ENCODE results near the gene KRTAP5-9. TPM values are rescaled to one million over a fixed set of nuclear protein-coding genes. Genes with fewer than 3 reads are reported as not detected.
"Not testable (repeated sequence)": the region's sequence is repeated elsewhere in the genome, so short reads cannot be mapped to it uniquely, and the experiment has no call there.

KRTAP5-9 gene
- total and polyA plus RNA-seq, 4 donors, result 0.06 TPM; not detected in 3

DNA sequence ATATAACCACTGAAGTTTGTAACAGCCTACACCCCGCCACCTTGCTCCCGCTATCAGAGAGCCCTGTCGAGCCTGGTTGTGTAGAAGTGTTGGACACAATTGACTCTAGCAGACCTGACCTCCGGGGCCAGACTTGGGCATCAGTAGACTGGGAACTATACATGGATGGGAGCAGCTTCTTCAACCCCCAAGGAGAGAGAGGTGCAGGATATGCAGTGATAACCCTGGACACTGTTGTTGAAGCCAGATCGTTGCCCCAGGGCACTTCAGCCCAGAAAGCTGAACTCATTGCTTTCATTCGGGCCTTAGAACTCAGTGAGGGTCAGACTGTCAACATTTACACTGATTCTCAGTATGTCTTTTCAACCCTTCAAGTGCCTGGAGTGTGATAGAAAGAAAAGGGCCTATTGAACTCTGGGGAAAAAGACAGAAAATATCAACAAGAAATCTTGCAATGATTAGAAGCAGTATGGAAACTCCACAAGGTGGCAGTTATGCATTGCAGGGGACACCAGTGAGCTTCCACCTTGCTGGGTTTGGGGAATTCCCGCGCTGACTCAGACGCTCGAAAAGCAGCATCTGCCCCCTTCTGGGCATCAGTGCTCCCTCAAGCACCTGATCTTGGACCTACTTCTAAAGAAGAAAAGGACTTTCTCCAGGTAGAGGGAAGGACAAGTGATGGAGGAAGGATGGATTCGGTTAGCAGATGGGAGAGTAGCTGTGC is 40.8 kb downstream of the KRTAP5-9 start:
- H3K27me3 ChIP-seq (ENCODE audit: control insufficient read depth in 4 of 4, insufficient read depth in 4 of 4, low read length in 3 of 4); H3K27ac ChIP-seq (ENCODE audit: low read depth in 1 of 2, low read length in 2 of 2); H3K9me3 ChIP-seq (ENCODE audit: control insufficient read depth in 4 of 4, low read length in 3 of 4); H3K36me3 ChIP-seq (ENCODE audit: control insufficient read depth in 4 of 4, insufficient read depth in 3 of 4, low read depth in 1 of 4, low read length in 3 of 4); H3K9ac ChIP-seq (ENCODE audit: low read depth in 1 of 2, low read length in 2 of 2); H3K4me1 ChIP-seq (ENCODE audit: control insufficient read depth in 4 of 4, insufficient read depth in 4 of 4, low read length in 3 of 4); H3K4me3 ChIP-seq (ENCODE audit: low read depth in 1 of 3, low read length in 3 of 3); DNase-seq (ENCODE audit: low spot score): not testable (repeated sequence)
- 63% methylated on average over 11 of the region's 11 CpGs for WGBS

- H3K9me3 ChIP-seq (ENCODE audit: control insufficient read depth in 4 of 4, low read length in 3 of 4); H3K36me3 ChIP-seq (ENCODE audit: control insufficient read depth in 4 of 4, insufficient read depth in 3 of 4, low read depth in 1 of 4, low read length in 3 of 4); H3K9ac ChIP-seq (ENCODE audit: low read depth in 1 of 2, low read length in 2 of 2); H3K4me1 ChIP-seq (ENCODE audit: control insufficient read depth in 4 of 4, insufficient read depth in 4 of 4, low read length in 3 of 4); DNase-seq (ENCODE audit: low spot score); H3K4me3 ChIP-seq (ENCODE audit: low read depth in 1 of 3, low read length in 3 of 3); H3K27ac ChIP-seq (ENCODE audit: low read depth in 1 of 2, low read length in 2 of 2); H3K27me3 ChIP-seq (ENCODE audit: control insufficient read depth in 4 of 4, insufficient read depth in 4 of 4, low read length in 3 of 4): not testable (repeated sequence)
- WGBS, result 68% methylated on average over 8 of the region's 8 CpGs
These were observed 41.3 kb downstream of the KRTAP5-9 start for GRCh38 chr11:71589546-71589920.

Small RNAs within 50 kb of the gene (small RNA-seq; reads per million reads assigned to genes)
- gene AP000867.1 (not detected), gene KRTAP5-14P (not detected)

Other genes starting within 250 kb of the KRTAP5-9 start
- 100 to 1,000 TPM; 149 to 224 TPM for gene DHCR7, start 100.0 kb upstream of the KRTAP5-9 start, total RNA-seq
- 100 to 1,000 TPM in 1 of 2 donors, 10 to 100 TPM in 1; 56.9 to 195 TPM for gene DHCR7, start 100.0 kb upstream of the KRTAP5-9 start, polyA plus RNA-seq
- gene NADSYN1, start 95.2 kb upstream of the KRTAP5-9 start, total RNA-seq, result 10 to 100 TPM; 19.8 to 33.6 TPM
- gene NADSYN1, start 95.2 kb upstream of the KRTAP5-9 start, polyA plus RNA-seq, result 10 to 100 TPM; 16.6 to 24.6 TPM
- under 1 TPM in 1 of 2 donors, not detected in 1; 0.19 TPM for gene KRTAP5-7, start 21.2 kb upstream of the KRTAP5-9 start, total RNA-seq
- not detected for gene KRTAP5-7, start 21.2 kb upstream of the KRTAP5-9 start, polyA plus RNA-seq
- not detected for gene KRTAP5-8, start 10.4 kb upstream of the KRTAP5-9 start, total RNA-seq
- gene KRTAP5-8, start 10.4 kb upstream of the KRTAP5-9 start, polyA plus RNA-seq, result not detected
- gene KRTAP5-10, start 17.1 kb downstream of the KRTAP5-9 start, total RNA-seq, result under 1 TPM in 1 of 2 donors, not detected in 1; 0.14 TPM
- gene KRTAP5-10, start 17.1 kb downstream of the KRTAP5-9 start, polyA plus RNA-seq, result not detected
- gene KRTAP5-11, start 34.5 kb downstream of the KRTAP5-9 start, total RNA-seq, result not detected
- gene KRTAP5-11, start 34.5 kb downstream of the KRTAP5-9 start, polyA plus RNA-seq, result not detected

Measured in liver (tissue), 10 donors.